ENCODE data around the gene MAN2A1.

Gene MAN2A1

DNA sequence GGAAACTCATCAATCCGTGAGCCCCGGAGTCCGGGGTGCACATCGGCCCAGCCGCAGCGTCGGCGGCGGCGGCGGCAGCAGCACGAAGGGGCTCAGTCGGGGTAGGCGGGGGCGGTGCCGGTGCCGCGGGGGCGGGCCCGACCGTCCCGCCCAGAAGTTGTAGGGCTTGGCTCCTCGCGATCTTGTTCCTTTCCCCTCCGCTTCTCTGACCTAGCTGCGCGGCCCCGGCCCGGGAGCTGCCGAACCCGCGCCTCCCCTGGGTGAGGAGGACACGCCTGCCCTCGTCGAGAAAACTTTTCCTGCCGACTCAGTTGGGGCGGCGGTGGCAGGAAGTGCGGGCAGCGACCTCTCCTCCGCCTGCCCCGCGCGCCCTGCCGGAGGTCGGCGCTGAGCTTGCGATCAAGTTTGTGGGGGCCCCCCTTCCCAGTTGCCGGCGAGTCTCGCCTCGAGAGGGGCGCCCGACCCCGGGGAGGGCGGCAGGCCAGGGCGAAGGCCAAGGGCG is at the start of gene MAN2A1:
Gene MAN2A1 (plus strand): TSS at position 188 of the 502 bp plus-strand sequence. CDS start 491 bp downstream, outside the sequence.
- peak; percentile 63 to 72 for DNase-seq (ENCODE audit: low read depth in 2 of 2)

DNA sequence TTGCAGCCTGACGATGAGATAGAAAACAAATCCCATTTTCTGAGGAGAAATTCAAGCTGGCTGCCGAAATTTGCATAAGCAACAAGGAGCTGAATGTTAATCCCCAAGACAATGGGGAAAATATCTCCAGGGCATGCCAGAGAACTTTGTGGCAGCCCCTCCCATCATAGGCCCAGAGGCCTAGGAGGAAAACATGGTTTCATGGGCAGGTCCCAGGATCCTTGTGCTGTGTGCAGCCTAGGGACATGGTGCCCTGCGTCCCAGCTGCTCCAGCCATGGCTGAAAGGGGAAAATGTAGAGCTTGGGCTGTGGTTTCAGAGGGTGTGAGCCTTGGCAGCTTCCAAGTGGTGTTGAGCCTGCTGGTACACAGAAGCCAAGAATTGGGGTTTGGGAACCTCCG is 48.8 kb upstream of the MAN2A1 start:
- no peak for DNase-seq (ENCODE audit: low read depth in 2 of 2)

GRCh38 chr5:109643791-109644350 is 45.9 kb upstream of the MAN2A1 start:
- DNase-seq (ENCODE audit: low read depth in 2 of 2), result no peak

- no peak for DNase-seq (ENCODE audit: low read depth in 2 of 2)
Observed at GRCh38 chr5:109644829-109645228, 44.9 kb upstream of the MAN2A1 start.

GRCh38 chr5:109645707-109646192 is 44.0 kb upstream of the MAN2A1 start:
- no peak for DNase-seq (ENCODE audit: low read depth in 2 of 2)

DNA sequence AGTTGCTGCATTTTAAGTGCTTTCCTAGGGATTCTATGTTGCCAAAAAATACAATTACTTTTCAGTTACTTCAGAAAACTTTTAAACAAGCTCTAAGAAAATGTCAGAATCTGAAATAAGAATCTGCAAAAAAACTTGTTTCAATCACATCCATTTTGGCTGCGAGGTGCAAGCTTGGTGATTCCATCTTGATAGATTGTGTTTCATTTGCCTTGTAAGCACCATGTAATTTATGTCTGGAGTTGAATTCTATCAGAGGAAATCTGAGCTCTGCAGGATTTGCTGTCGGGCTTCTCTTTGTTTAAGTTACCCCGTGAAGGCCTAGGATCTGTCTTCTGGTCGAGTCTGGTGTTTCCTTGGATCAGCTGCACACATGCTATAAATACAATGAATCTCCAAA is 40.4 kb upstream of the MAN2A1 start:
- DNase-seq (ENCODE audit: low read depth in 2 of 2), result no peak

GRCh38 chr5:109650493-109650892 is 39.2 kb upstream of the MAN2A1 start:
- DNase-seq (ENCODE audit: low read depth in 2 of 2), result no peak

DNA sequence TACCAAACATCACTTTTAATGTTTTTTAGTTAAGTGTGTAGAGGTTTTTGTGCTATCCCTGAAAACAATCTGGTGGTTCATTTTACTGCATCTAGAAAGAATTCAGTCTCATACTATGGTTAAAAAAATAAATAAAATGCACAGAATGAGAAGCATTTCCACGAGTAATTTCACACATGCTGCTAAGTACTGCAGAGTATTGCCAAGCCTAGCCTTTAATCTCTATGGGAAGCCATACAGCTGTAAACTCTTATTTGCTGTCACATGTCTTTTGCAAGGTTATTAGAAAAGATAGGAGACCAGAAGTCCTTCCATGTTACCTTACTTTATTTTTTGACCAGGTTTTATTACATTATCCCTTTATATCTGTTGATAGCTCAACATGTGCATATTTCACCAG is 37.6 kb upstream of the MAN2A1 start:
- no peak for DNase-seq (ENCODE audit: low read depth in 2 of 2)

GRCh38 chr5:109653042-109653441 is 36.7 kb upstream of the MAN2A1 start:
- no peak for DNase-seq (ENCODE audit: low read depth in 2 of 2)

- no peak for DNase-seq (ENCODE audit: low read depth in 2 of 2)
Observed at GRCh38 chr5:109653561-109654239, 36.0 kb upstream of the MAN2A1 start.

DNA sequence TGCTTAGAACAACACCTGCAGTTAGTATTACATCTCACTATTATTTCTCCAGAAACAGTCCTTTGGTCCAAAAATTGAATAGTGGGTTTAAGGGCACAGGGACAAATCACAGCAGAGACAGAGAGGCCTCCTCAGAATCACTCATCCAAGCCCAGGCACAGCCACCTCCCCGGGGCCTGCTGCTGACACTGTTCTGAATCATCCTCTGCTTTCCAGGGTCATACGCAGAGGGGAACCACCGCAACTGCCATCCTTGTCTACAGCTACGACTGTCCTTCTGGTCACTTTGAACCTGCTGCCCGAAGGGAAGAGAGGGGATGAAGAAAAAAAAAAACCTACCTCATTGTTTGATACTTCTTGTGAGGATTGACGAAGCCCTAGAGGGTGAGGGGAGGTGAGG is 35.3 kb upstream of the MAN2A1 start:
- no peak for DNase-seq (ENCODE audit: low read depth in 2 of 2)

DNA sequence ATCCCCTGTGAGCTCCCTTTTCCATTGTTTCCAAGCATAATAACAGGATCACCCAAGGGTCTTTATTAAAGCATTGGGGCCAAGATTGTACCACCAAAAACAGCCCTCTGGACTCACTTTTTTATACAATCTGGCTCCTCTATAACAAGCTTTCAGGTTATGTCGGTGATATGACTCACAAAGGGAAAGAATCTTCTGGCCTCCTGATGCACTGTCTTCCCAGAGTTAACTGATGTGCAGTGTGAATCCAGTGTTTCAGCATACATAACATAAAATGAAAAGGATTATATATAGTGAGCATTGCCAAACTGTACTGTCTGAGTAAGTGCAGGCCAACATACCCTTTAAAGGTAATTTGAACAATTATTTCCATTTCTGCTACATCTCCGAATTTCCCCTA is 33.9 kb upstream of the MAN2A1 start:
- no peak for DNase-seq (ENCODE audit: low read depth in 2 of 2)

DNA sequence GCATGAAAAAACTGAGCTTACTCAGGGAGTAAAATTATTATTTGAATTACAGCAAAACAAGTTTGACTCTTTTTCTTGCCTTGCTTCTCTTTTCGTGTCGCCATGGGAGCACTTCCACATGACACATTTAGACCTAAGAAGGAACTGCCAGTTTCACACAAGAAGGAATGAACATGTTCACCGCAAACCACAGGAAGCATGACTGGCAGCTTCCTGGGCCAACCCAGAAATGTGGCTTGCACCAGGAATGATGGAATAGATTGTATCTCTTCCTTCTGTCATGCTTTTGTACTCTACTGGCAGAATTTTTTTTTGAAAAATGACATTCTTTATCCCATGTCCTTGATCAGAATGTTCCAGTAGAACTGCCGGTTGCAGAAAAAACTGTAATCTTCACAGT is 32.9 kb upstream of the MAN2A1 start:
- DNase-seq (ENCODE audit: low read depth in 2 of 2), result peak in 1 of 2 donors; percentile 5

DNA sequence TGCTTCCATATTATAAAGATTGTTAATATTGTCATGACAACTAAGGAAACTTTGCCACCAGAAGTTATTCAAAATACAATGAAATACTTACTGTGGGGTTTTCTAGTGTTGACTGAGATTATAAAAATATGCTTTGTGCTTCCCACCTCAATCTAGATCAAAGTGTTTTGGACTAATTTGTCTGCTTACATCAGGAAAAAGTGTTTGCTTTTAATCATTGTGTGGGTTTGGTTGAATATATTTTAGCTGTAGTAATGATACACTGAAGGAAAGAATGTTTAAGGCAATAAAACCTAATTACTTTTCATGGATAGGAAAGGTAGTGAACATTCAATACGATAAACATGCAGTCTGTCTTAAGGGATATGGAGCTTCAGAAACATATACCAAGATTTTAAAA is 29.8 kb upstream of the MAN2A1 start:
- DNase-seq (ENCODE audit: low read depth in 2 of 2), result no peak

- DNase-seq (ENCODE audit: low read depth in 2 of 2), result no peak
Observed at GRCh38 chr5:109660301-109660700, 29.4 kb upstream of the MAN2A1 start.

DNA sequence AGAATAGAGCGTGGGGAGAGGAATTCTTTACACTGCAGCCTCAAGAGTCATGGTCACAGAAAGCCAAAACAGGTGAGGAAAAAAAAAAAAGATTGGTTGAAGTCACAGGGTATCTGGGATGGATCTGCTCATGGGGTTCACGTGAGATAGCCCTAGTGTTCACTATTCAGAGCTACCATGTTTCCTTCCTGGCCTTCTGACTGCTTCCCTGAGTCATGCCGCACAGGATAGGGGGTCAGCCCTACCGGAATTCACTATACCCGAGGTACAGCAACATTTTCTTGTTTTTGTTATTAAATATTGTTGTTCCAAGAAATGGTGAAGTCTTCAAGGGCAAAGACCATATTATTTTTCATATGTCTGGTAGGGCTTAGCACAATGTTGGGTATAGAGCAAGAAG is 21.5 kb upstream of the MAN2A1 start:
- no peak for DNase-seq (ENCODE audit: low read depth in 2 of 2)

GRCh38 chr5:109668668-109669422 is 20.9 kb upstream of the MAN2A1 start:
- DNase-seq (ENCODE audit: low read depth in 2 of 2), result no peak

GRCh38 chr5:109669991-109670706 is 19.6 kb upstream of the MAN2A1 start:
- DNase-seq (ENCODE audit: low read depth in 2 of 2), result no peak

- DNase-seq (ENCODE audit: low read depth in 2 of 2), result no peak
Observed at GRCh38 chr5:109671136-109671535, 18.6 kb upstream of the MAN2A1 start.

DNA sequence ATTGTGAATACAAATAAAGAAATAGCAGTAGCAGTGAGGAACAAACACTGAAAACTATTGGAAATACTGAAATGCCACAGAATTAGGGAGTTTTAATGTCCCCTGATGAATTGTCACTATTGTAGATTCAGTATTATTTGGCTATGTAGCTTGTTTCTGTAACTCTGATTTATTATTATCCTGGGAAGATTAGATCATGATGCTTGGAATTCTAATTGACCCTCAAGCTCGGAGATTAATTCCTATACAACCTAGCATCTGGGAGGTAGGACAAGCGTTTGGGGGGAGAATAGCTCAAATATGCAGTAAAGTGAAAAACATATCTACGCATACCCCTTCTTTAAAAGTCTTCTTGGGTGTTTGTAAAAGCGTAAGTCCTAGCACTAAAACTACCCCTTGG is 15.1 kb upstream of the MAN2A1 start:
- no peak for DNase-seq (ENCODE audit: low read depth in 2 of 2)

DNA sequence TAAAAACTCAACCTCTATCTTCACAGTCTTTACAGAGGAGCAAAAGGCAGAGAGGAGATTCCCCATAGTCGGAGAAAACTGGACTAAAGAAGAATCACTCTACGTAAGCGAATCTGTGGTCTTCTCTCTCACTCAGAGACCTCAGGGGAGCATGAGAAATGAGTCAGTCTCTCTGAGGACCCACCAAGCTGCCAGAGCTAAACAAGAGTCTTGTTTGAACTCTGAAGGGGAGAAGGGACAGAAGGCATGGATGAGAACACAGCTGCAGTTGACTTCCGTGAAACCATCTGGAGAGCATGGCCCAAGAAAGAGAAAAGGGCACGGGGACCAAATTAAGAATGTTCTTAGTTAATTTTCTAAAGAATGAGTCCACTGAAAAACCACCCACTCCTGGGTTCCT is 12.8 kb upstream of the MAN2A1 start:
- DNase-seq (ENCODE audit: low read depth in 2 of 2), result no peak

- no peak for DNase-seq (ENCODE audit: low read depth in 2 of 2)
Observed at GRCh38 chr5:109678447-109678846, 11.3 kb upstream of the MAN2A1 start.

Data from stimulated activated CD8-positive, alpha-beta memory T cell treated with anti-CD3 and anti-CD28 coated beads, Interleukin-15, amount 100 ng/mL, for 4 hours (primary cell).